ENCODE data around the gene TBX20.

The TBX20 gene

DNA sequence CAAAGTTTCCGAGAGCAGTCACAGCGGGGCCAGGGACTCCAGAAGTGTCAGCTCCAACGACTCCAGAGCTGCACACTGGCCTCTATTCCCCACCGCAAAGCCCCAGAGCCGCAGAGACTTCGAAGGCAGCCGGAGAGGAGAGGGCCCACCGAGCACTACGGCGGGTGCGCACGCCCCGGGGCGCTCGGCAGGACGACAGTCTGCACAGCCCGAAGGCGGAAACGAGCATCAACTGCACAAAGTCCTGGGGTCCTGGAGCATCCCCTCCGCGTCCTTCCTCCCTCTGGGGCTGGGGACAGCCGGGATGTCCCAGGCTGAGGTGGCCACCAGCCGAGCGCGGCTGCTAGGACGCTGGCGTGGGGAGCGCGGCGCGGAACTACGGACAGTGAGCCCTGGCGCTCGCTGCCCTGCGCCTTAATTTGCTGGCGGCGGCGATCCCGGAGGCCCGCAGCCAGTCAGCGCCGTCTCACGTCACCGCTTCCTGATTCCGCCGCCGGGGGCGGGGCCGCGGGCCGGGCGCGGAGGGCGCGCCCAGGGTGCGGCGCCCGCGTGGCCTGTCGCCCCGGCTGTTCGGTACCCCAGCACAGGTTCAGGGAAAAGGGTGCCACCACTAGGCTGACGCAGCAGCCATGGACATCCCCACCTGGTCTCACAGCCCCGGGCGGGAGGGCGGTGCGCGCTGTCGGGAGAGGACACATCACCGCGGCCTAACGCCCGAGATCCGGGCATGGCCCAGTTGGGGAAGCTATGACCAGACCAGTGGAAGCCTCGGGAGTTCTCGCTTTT, at the start of gene TBX20:
TSS of gene TBX20 (minus strand) at position 391 of the 786 bp plus-strand sequence. CDS start 480 bp downstream, outside the sequence.
- DNase-seq: peak; percentile 39

DNA sequence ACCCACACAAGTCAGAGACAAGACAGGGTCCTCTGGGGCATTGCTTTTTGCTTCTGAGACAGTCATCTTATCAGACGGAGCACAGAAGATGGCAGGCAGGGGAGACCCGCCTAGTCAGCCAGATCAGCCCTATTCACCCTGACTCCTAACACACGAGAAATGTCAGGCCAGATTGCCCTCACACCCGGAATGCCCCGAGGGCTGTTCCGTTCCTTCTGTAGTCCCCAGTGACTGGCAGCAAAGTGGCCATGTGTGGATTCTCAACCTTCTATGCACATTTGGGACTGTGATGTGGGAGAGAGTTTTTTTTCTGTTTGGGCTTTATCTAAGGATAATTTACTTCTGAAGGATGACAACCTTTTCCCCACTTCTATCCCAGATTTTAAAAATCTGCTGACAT, 35.5 kb upstream of the TBX20 start:
- DNase-seq: no peak

DNA sequence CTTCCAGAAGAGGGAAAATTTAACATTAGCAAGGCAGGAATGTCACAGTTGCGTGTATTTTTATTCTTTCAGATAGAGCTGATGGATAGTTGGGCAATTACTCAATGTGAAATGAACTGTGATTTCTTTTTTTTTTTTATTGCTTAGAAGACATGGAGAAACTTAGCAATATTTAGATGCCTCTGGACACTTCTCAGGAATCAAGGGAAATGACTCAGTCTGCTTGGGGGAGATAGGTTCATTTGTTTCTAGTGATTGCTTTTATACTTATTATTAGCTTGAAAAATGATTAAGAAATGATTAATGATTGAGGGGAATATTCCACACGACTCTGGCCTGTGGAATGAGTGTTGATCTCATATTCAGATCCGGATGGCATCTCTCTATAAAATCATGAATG, 33.1 kb upstream of the TBX20 start:
- DNase-seq: no peak

GRCh38 chr7:35286422-35286821, 32.5 kb upstream of the TBX20 start:
- DNase-seq: peak; percentile 1

DNA sequence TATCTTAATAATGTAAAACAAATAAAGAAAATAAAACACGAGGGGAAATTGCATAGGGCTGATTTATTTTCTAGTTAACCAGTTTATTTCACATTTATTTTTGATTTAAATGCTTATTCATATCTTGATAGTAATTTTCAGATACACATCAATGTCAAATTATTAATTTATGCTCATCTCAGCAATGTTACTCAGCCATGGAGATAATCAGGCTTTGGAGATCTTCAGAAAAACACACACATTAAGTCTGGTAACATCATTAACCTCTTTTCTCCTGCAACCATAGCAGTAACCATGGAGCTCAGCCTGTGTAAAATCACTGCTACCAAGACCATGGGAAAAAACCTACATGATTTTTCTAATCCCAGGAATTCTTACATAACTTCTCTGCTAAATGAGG, 31.9 kb upstream of the TBX20 start:
- no peak for DNase-seq

DNA sequence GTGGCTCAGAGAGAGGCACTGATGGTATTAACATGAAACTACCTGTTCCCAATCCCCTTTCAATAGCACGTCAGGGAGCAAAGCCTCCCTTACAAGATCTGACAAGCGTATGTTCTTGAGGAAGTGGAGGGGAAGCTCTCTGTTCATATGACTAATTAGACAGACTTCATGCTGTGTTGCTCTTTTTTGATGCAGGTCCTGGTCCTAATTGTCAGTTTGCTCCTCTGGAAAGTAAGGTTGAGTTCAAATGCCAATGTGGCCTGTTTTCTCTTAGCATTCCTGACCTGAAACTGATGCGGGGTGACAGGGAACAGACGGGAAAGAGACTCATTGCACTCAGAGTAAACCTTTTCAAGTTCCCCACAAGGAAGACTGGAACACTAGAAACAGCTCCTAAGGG, 27.0 kb upstream of the TBX20 start:
- DNase-seq: no peak

DNA sequence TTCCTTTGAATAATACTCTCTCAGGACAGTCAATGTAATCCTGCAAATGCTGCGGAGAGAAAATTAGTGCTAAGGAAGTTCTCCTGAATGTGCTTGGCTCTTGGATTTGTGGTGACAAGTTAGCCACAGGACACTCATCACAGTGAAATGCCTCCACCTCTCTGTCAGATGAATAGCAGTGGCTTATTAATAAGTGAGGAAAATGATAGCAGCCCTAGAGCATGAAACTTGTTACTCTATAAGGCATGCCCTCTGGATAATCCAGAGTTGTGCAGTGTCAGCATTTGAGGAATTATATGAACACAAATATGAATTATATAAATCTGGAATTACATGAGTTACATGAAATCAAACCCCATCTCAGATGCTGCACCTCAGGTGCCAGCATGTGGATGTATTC, 23.5 kb upstream of the TBX20 start:
- no peak for DNase-seq

GRCh38 chr7:35272246-35272645, 18.3 kb upstream of the TBX20 start:
- no peak for DNase-seq

- DNase-seq: no peak
Observed at GRCh38 chr7:35268953-35269352, 15.1 kb upstream of the TBX20 start.

DNA sequence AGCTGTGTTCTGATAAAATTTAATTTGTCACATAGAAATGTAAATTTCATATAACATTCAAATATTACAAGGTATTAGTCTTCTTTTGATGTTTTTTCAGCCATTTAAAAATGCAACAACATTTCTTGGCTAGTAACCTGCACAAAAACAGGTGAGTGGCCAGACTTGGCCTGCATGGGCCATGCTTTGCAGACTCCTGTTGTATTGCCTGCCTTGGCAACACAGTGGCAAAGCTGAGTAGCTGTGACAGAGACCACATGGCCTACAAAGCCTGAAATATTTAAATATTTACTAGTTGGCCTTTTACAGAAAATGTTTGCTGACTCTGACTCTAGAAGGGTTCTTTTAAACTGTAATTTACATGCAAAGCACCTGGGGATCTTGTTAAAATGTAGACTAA, 13.5 kb upstream of the TBX20 start:
- no peak for DNase-seq

DNA sequence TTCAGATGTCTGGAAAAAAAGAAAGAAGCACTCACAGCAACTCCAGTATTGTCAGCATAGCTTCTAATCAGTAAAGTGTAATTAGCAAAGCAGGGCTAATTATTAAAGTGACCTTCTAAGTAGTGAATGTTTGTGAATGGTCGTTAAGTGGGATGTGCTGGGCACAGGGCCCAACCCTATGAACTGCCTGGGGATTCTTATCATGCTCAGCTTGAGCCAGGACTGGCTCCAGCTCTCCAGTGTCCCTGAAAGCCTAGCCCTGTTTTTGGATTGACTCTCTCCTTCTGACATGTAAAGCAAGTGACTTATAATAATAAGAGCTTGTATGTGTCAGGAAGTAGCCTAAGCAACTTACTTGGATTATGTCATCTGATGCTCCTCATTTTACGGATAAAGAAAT, 9.5 kb upstream of the TBX20 start:
- DNase-seq: no peak

DNA sequence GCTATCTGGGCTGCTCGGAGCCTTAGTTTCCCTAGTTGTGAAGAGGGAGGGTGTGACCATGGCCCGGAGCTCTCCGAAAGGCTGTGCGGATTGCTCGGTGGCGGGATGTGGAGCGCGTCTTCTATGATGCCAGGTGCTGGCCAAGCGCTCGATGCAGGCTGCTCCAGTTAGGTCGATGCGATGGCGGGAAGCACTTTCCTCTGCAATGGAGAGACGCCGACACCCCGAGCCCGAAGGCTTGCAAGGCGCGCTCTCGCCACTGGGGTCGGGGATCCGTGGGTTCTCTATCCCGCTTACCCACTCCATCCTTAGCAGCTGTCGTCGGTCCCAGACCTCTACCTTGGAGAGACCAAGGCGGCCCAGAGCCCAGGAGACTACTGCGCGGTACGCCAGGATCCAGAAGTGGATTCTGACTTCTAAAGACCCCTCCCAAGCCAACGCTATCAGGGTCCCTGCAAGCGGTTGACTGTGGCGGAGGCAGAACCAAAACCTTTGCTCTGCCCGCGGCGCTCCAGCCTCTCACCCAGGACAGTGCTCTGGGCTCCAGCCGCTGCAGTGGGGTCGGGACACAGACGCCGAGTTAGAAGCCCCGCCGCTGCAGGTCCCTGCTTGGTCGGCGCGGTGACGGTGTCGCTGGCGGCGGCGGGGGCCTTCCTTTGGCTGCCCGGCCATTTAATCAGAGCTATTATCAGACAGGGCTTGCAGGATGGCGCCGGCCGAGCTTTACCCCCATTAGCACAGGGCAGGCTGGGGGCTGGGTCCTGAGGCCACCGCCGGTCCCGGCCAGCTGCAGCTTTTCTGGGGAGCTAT, 7.8 kb upstream of the TBX20 start:
- DNase-seq: no peak

DNA sequence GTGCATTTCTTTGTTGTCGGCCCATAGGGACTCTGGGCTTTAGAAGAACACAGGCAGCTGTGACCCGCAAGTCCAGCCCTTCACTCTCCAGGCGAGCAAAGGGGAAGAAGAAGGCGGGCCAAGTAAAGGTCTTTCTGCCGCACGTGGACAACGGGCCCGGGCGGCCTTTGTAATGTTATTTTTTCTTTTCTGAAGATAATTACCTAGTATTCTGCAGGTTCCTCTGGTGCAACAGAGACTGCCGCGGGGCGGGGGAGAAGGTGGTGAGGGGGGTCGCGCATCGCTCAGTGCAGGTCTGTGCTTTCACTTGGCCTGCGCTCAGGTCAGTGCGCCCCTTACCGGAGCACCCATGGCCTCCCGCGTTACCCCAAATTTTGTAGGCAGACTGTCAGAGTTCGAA, 7.1 kb upstream of the TBX20 start:
- DNase-seq: no peak

DNA sequence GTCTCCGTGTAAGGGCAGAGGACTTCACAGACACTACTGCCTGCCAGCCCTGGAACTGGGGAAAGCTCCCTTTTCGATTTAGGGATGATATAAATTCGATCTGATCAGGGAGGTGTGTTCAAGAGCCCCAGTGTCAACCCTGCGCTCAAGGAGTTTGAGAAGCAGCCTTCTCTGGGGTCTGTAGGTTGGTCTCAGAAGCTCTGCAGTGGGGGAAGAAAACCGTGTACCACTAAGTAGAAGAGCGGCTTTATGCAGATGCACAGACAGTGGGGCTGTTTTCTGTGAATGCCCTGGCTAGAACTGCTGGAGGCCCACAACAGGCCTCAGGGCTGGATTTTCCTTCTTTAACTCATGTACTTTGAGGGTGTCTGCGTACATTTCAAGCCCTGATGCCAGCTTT, 6.3 kb upstream of the TBX20 start:
- no peak for DNase-seq

GRCh38 chr7:35259523-35259908, 5.6 kb upstream of the TBX20 start:
- no peak for DNase-seq

DNA sequence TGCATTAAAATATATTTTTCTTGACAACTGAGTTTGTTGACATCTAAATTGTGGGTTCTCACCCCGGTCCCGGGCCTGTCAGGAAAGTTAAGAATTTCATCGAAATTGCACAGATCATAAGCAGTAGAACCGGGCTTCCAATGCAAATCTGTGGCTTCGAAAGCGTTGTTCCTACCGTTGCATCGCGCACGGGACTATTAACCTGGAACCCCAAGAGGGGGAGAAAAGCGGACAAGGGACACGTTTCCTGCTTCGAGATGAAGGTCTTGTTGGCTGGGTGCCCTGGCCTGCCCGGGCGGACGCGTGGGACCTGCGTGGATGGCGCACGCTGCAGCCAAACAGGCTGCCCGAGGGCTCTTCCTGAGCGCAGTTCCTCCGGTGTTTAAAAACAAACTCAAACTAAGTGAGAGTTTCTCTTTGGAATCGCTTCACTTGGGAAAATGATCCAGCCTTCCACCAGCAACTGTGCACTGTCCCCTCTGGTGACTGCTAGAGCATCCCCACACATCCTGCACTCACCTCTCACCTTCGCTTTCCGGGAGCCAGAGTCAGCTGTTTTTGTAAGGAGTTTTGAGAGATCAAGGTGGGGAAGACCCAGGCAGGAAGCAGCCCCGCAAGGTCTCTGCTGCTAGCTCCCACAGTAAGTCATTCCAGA, 5.1 kb upstream of the TBX20 start:
- DNase-seq: no peak

- DNase-seq: no peak
Observed at GRCh38 chr7:35258125-35258867, 4.4 kb upstream of the TBX20 start.

DNA sequence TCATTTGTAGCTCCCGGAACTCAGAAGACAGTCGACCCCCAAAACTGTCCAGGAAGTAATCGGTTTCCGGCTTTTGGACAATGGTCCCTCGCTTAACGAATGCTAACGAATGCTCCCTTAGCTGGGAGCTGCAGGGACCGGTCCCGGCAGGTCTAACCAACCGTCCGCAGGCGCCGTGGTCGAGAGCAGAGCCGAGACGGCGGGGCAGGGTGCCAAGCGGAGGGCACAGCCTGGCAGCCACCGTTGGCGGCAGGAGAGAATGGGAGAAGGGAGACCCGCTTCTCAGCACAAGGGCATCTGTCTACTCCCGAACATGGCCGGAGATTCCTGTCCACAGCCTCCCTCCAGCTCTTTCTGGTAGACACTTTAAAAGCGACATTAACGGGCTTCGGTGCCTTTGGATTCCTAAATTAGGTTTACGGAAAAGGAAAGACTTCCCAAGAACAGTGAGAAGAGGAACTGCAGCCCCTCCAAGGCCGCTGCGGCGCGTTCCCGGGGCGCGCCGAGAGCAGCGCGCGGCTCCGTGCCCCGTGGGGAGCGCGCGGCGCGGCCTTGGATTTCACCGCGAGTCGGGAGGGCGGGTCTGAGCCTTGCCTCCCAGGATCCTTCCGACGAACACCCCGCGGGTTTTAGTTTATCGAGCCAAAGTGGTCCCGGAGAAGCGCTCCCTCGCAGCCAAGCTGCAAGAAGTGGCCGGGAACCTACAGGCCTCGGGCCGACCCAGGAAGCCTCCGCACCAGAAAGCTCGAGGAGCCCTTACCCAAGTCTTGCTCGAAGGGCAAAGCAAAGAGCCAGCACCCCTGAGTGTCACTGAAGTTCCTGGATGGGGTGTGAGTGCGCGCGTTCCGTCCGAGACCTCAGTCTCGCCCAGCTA, 3.6 kb upstream of the TBX20 start:
- DNase-seq: no peak

GRCh38 chr7:35256256-35257175, 2.6 kb upstream of the TBX20 start:
- DNase-seq: no peak

GRCh38 chr7:35255443-35256255, 1.7 kb upstream of the TBX20 start:
- no peak for DNase-seq
